GM23338 (cell line): ENCODE results near the gene FILIP1L. TPM values are rescaled to one million over a fixed set of nuclear protein-coding genes. Genes with fewer than 3 reads are reported as not detected.

Experiments
- ATAC-seq: fragments of 200-7000 bp; cut with Tn5 transposase; 3 replicates; pipeline ENCODE4 v1.9.1; 2020
- DNase-seq: peaks from one replicate; pipeline ENCODE4 v3.0.0-alpha.2; 2015; ENCODE audit warnings: low spot score
- H2AFZ ChIP-seq: fragments of 200-600 bp; sonication (generic); 2 replicates; pipeline ENCODE4 v1.8.0; 2016; ENCODE audit warnings: antibody characterized with exemption, mild to moderate bottlenecking, moderate library complexity
- H3F3A ChIP-seq: fragments of 200-600 bp; sonication (generic); replicated peaks from 2 replicates; pipeline ENCODE4 v1.8.0; 2017; ENCODE audit warnings: antibody characterized with exemption, mixed run types, low read depth
- H3K27ac ChIP-seq: fragments of 200-600 bp; sonication (generic); 2 replicates; pipeline ENCODE4 v1.6.1; 2016; ENCODE audit warnings: low read depth
- H3K27me3 ChIP-seq: fragments of 200-600 bp; sonication (generic); 2 replicates; pipeline ENCODE4 v1.8.0; 2016; ENCODE audit warnings: mild to moderate bottlenecking, mixed run types, moderate library complexity; ENCODE audit not compliant: insufficient read depth
- H3K36me3 ChIP-seq: fragments of 200-600 bp; sonication (generic); 2 replicates; pipeline ENCODE4 v1.8.0; 2016; ENCODE audit warnings: mild to moderate bottlenecking; ENCODE audit not compliant: insufficient read depth
- H3K4me1 ChIP-seq: fragments of 200-600 bp; sonication (generic); 2 replicates; pipeline ENCODE4 v1.8.0; 2016; ENCODE audit warnings: mild to moderate bottlenecking, moderate library complexity; ENCODE audit not compliant: insufficient read depth
- H3K4me2 ChIP-seq: fragments of 200-600 bp; sonication (generic); 2 replicates; pipeline ENCODE4 v1.7.1; 2017; ENCODE audit warnings: mixed run types
- H3K4me3 ChIP-seq: fragments of 200-600 bp; sonication (generic); 2 replicates; pipeline ENCODE4 v1.6.1; 2016; ENCODE audit warnings: mixed run types
- H3K79me2 ChIP-seq: fragments of 200-600 bp; sonication (generic); replicated peaks from 2 replicates; pipeline ENCODE4 v1.8.0; 2017; ENCODE audit warnings: mild to moderate bottlenecking; ENCODE audit not compliant: insufficient read depth
- H3K9me2 ChIP-seq: fragments of 200-600 bp; sonication (generic); 2 replicates; pipeline ENCODE4 v1.8.0; 2017; ENCODE audit not compliant: insufficient read depth
- H4K20me1 ChIP-seq: fragments of 200-600 bp; sonication (generic); replicated peaks from 2 replicates; pipeline ENCODE4 v1.8.0; 2017; ENCODE audit warnings: mild to moderate bottlenecking; ENCODE audit not compliant: insufficient read depth
- H3K27ac Mint-ChIP-seq: 2 replicates; pipeline ENCODE4 v1.8.0; 2020; ENCODE audit warnings: inconsistent platforms, mild to moderate bottlenecking, moderate library complexity, mixed read lengths
- H3K27me3 Mint-ChIP-seq: 3 replicates; pipeline ENCODE4 v1.8.0; 2022; ENCODE audit warnings: low read depth, mild to moderate bottlenecking, moderate library complexity, mixed read lengths, inconsistent platforms; ENCODE audit not compliant: insufficient read depth, poor library complexity
- H3K36me3 Mint-ChIP-seq: 3 replicates; pipeline ENCODE4 v1.8.0; 2021; ENCODE audit warnings: low read depth, mild to moderate bottlenecking, inconsistent platforms, moderate library complexity, mixed read lengths
- H3K4me1 Mint-ChIP-seq: 3 replicates; pipeline ENCODE4 v1.8.0; 2020; ENCODE audit warnings: mild to moderate bottlenecking, inconsistent platforms, mixed read lengths
- H3K4me3 Mint-ChIP-seq: 3 replicates; pipeline ENCODE4 v1.8.0; 2021; ENCODE audit warnings: moderate library complexity, mild to moderate bottlenecking, inconsistent platforms, mixed read lengths
- H3K9me3 Mint-ChIP-seq: 3 replicates; pipeline ENCODE4 v1.8.0; 2020; ENCODE audit warnings: moderate library complexity, mild to moderate bottlenecking, inconsistent platforms, mixed read lengths
- CREB1 ChIP-seq: fragments of 250-450 bp; sonication (Bioruptor Pico); IDR thresholded peaks from 2 replicates; pipeline ENCODE4 v1.5.0; 2020; ENCODE audit warnings: low read depth, mild to moderate bottlenecking, moderate library complexity
- EZH2 ChIP-seq: fragments of 200-600 bp; sonication (generic); IDR thresholded peaks from one replicate; pipeline ENCODE4 v1.8.0; 2017; ENCODE audit warnings: antibody characterized with exemption, mild to moderate bottlenecking, low read depth; ENCODE audit not compliant: unreplicated experiment
- EZH2phosphoT487 ChIP-seq: fragments of 200-600 bp; sonication (generic); IDR thresholded peaks from one replicate; pipeline ENCODE4 v1.8.1; 2018; ENCODE audit warnings: antibody characterized with exemption; ENCODE audit not compliant: unreplicated experiment
- JUNB ChIP-seq: IDR thresholded peaks from one replicate; pipeline ENCODE4 v1.6.1; 2016; ENCODE audit warnings: antibody characterized with exemption; ENCODE audit not compliant: unreplicated experiment
- NANOG ChIP-seq: IDR thresholded peaks from 2 replicates; pipeline ENCODE4 v1.6.1; 2016; ENCODE audit warnings: antibody characterized with exemption, borderline replicate concordance
- POLR2AphosphoS5 ChIP-seq: IDR thresholded peaks from 2 replicates; pipeline ENCODE4 v1.6.1; 2016; ENCODE audit warnings: antibody characterized with exemption, low read depth
- STAT1 ChIP-seq: IDR thresholded peaks from one replicate; pipeline ENCODE4 v1.6.1; 2016; ENCODE audit warnings: antibody characterized with exemption; ENCODE audit not compliant: unreplicated experiment
- ZNF114 ChIP-seq: fragments of 250-450 bp; sonication (Bioruptor Pico); IDR thresholded peaks from 2 replicates; pipeline ENCODE4 v1.5.0; 2020; ENCODE audit warnings: mild to moderate bottlenecking, moderate library complexity
- ZNF331 ChIP-seq: fragments of 250-450 bp; sonication (Bioruptor Pico); IDR thresholded peaks from 2 replicates; pipeline ENCODE4 v1.5.0; 2020; ENCODE audit warnings: low read depth, mild to moderate bottlenecking, moderate library complexity
- polyA plus RNA-seq: library from polyadenylated mRNA; unstranded; fragments of >200 nt; fragmentation: Nextera tagmentation; extraction: Ambion mirVana; gene quantifications from 2 replicates; pipeline ENCODE4 v1.2.1, GENCODE V29; 2016
- total RNA-seq: library from RNA; depleted of rRNA; stranded (reverse); fragments of >200 nt; shearing (Covaris generic); gene quantifications from 2 replicates; pipeline ENCODE4 v1.2.3, GENCODE V29; 2014
- TF ChIP-seq, protein P1 (sequence below), 2 experiments: fragments of 200-600 bp in 1 of 2; sonication (generic) in 1 of 2; conservative IDR thresholded peaks; 2 replicates each; pipeline versions ENCODE4 v1.5.1 to v1.6.1; 2016 to 2017; ENCODE audit warnings: antibody characterized with exemption in 2 of 2, low read depth in 2 of 2, mild to moderate bottlenecking in 2 of 2, moderate library complexity in 1 of 2
- TF ChIP-seq, protein P2 (sequence below): IDR thresholded peaks from 2 replicates; pipeline ENCODE4 v1.6.1; 2016; ENCODE audit warnings: antibody characterized with exemption
- TF ChIP-seq, protein P3 (sequence below): IDR thresholded peaks from one replicate; pipeline ENCODE4 v1.6.1; 2018; ENCODE audit warnings: antibody characterized with exemption; ENCODE audit not compliant: unreplicated experiment

The FILIP1L gene
- total and polyA plus RNA-seq, 2 experiments from 2014 or later: 1.6 TPM; not detected in 1

DNA sequence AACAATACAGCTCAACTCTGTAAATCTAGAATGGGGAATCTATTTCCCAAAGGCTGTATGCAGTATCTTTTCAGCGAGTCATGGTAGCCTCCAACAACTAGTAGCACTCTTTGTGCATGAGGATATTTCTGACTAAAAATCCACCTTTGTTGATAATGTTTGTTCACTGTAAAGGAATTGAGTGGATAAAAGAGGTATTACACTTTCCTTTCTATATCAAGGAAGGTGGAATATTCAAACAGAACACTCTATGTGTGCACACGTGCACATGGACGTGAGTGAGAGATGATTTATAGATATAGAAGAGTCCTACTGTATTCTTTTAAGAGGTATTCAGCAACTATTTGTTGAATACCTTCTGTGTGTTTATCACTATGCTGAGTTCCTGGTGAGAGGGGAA lies 228.4 kb downstream of the FILIP1L start (continued):
- no peak for TF ChIP-seq EZH2
- TF ChIP-seq STAT1: no peak
- TF ChIP-seq, protein P1, sequence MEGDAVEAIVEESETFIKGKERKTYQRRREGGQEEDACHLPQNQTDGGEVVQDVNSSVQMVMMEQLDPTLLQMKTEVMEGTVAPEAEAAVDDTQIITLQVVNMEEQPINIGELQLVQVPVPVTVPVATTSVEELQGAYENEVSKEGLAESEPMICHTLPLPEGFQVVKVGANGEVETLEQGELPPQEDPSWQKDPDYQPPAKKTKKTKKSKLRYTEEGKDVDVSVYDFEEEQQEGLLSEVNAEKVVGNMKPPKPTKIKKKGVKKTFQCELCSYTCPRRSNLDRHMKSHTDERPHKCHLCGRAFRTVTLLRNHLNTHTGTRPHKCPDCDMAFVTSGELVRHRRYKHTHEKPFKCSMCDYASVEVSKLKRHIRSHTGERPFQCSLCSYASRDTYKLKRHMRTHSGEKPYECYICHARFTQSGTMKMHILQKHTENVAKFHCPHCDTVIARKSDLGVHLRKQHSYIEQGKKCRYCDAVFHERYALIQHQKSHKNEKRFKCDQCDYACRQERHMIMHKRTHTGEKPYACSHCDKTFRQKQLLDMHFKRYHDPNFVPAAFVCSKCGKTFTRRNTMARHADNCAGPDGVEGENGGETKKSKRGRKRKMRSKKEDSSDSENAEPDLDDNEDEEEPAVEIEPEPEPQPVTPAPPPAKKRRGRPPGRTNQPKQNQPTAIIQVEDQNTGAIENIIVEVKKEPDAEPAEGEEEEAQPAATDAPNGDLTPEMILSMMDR (conservative IDR thresholded peaks at IDR 0.05; ENCODE audit: low read depth in 2 of 2): no peak
- TF ChIP-seq, protein P2, sequence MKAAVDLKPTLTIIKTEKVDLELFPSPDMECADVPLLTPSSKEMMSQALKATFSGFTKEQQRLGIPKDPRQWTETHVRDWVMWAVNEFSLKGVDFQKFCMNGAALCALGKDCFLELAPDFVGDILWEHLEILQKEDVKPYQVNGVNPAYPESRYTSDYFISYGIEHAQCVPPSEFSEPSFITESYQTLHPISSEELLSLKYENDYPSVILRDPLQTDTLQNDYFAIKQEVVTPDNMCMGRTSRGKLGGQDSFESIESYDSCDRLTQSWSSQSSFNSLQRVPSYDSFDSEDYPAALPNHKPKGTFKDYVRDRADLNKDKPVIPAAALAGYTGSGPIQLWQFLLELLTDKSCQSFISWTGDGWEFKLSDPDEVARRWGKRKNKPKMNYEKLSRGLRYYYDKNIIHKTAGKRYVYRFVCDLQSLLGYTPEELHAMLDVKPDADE: no peak
- TF ChIP-seq, protein P3, sequence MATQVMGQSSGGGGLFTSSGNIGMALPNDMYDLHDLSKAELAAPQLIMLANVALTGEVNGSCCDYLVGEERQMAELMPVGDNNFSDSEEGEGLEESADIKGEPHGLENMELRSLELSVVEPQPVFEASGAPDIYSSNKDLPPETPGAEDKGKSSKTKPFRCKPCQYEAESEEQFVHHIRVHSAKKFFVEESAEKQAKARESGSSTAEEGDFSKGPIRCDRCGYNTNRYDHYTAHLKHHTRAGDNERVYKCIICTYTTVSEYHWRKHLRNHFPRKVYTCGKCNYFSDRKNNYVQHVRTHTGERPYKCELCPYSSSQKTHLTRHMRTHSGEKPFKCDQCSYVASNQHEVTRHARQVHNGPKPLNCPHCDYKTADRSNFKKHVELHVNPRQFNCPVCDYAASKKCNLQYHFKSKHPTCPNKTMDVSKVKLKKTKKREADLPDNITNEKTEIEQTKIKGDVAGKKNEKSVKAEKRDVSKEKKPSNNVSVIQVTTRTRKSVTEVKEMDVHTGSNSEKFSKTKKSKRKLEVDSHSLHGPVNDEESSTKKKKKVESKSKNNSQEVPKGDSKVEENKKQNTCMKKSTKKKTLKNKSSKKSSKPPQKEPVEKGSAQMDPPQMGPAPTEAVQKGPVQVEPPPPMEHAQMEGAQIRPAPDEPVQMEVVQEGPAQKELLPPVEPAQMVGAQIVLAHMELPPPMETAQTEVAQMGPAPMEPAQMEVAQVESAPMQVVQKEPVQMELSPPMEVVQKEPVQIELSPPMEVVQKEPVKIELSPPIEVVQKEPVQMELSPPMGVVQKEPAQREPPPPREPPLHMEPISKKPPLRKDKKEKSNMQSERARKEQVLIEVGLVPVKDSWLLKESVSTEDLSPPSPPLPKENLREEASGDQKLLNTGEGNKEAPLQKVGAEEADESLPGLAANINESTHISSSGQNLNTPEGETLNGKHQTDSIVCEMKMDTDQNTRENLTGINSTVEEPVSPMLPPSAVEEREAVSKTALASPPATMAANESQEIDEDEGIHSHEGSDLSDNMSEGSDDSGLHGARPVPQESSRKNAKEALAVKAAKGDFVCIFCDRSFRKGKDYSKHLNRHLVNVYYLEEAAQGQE: no peak
- TF ChIP-seq ZNF114 (CRISPR knock-in tag): no peak
- TF ChIP-seq CREB1 (CRISPR knock-in tag): no peak
- no peak for TF ChIP-seq JUNB
- no peak for TF ChIP-seq ZNF331 (CRISPR knock-in tag)
- no peak for TF ChIP-seq NANOG

DNA sequence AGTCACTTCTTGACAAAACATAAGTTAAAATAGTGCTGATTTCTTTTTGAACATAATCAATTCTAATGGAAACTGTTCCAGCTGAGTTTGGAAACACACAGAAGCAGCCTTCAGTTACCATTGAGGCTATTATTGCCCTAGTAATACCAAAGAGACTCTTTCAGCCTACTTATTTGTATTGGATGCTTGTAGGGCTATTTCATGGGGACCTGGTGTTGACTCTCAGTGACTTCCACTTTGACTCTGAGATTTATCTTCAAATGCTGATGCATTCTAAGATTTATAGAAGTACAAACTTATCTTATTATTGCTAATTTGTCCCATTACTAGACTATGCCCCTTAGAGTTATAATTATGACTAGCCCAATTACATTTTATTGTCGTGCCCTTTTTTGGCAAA lies 229.2 kb downstream of the FILIP1L start:
- Histone ChIP-seq H3F3A (no peaks in the 10 kb centered on the region), H3K4me1 (peaks cover 18% of the 10 kb centered on the region), H3K36me3 (no peaks in the 10 kb centered on the region), H3K4me3 (no peak overlapping the region), H4K20me1 (no peaks in the 10 kb centered on the region; the same call in 1 of the 2 replicates), H3K27me3 (peaks cover 3% of the 10 kb centered on the region), H3K9me2 (no peaks in the 10 kb centered on the region), H2AFZ (no peak overlapping the region), H3K79me2 (no peaks in the 10 kb centered on the region), H3K4me2 (no peak overlapping the region), H3K27ac (no peak overlapping the region)
- peaks cover 3% of the 10 kb centered on the region for H3K27me3 Mint-ChIP-seq
- H3K4me3 Mint-ChIP-seq: no peak overlapping the region
- H3K9me3 Mint-ChIP-seq: no peaks in the 10 kb centered on the region
- H3K4me1 Mint-ChIP-seq: peaks cover 18% of the 10 kb centered on the region
- peaks cover 2% of the 10 kb centered on the region; the same call in 1 of the 3 replicates for H3K36me3 Mint-ChIP-seq
- ATAC-seq (no peak), DNase-seq (no peak)
- H3K27ac Mint-ChIP-seq: no peak overlapping the region
- TF ChIP-seq POLR2AphosphoS5 (no peak), ZNF114 (CRISPR knock-in tag) (no peak), EZH2phosphoT487 (no peak), CREB1 (CRISPR knock-in tag) (no peak), NANOG (no peak), STAT1 (no peak), EZH2 (no peak)
- TF ChIP-seq, protein P1 (conservative IDR thresholded peaks at IDR 0.05; ENCODE audit: low read depth in 2 of 2): no peak
- TF ChIP-seq, protein P3: no peak
